ENCODE results near the gene GADL1. TPM values are rescaled to one million over a fixed set of nuclear protein-coding genes. Genes with fewer than 3 reads are reported as not detected.

The GADL1 gene, protein sequence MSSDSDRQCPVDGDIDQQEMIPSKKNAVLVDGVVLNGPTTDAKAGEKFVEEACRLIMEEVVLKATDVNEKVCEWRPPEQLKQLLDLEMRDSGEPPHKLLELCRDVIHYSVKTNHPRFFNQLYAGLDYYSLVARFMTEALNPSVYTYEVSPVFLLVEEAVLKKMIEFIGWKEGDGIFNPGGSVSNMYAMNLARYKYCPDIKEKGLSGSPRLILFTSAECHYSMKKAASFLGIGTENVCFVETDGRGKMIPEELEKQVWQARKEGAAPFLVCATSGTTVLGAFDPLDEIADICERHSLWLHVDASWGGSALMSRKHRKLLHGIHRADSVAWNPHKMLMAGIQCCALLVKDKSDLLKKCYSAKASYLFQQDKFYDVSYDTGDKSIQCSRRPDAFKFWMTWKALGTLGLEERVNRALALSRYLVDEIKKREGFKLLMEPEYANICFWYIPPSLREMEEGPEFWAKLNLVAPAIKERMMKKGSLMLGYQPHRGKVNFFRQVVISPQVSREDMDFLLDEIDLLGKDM
- not detected for total RNA-seq

DNA sequence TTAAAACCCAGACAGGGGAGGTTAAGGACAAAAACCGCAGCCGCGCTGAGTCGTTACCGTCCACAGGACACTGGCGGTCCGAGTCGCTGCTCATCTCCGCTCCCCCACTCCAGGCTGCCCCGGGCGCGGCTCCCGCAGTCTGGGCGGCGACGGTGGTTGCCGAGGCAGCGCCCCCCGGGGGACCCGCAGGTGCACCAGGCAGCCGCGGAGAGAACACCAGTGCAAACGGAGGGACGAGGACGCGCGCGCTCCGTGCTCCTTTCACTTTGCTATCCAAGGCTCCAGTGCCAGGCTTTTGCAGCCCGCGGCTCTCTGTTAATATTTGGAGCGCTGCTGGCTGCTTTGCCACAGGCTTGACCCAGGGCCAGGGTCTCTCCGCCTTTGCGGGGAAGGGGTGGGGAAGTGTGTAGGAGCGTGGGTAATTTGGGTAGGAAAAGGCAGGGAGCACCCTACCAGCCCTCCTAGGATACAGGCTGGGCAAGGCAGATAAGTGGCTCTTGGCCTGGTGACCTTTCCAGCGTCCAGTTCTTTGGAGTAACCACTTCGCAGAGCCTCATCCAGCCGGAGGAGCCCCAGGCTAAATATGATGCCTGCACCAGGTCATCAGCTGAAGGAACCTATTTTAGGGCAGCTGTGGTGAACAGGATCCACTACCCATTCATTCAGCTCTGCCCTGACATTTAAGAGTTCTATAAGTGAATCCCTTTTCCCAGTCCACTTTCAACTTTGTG, at the start of gene GADL1:
GADL1 (minus strand) TSS at position 141 of the 731 bp plus-strand sequence; CDS start at position 94, 47 bp downstream.
- no peak within 1 kb of the TSS for H3K27ac Mint-ChIP-seq
- H3K36me3 Mint-ChIP-seq, result peaks cover 0 to 4% of the 10 kb centered on the region in 2 donors
- no peaks in the 10 kb centered on the region for H3K9me3 Mint-ChIP-seq
- DNase-seq (ENCODE audit: low spot score in 2 of 2), result peak in 1 of 2 donors; percentile 41
- ATAC-seq, result peak; percentile 39 to 64

DNA sequence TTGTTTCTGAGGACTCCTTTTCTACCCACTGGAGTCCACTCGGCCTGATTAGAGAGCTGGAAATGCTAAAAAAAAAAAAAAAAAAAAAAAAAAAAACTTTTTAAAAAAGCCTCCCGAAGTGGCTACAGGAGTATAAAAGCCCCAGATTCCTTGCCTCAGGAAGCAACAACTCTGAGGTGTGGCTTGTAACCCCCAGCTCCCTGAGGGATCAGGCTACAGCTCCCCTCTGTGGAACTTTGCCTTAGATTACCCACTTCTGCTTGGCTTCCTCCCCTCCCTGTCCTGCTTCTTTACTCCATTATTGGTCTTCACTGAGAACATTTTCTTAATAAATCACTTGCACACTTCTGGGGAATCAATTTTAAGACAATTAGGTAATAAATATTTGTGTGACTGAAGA, 49.7 kb upstream of the GADL1 start:
- Mint-ChIP-seq H3K27ac (no peak overlapping the region), H3K9me3 (peaks cover 5 to 14% of the 10 kb centered on the region in 2 donors), H3K36me3 (peaks cover 5 to 6% of the 10 kb centered on the region in 2 donors)
- ATAC-seq (no peak), DNase-seq (ENCODE audit: low spot score in 2 of 2) (no peak)

DNA sequence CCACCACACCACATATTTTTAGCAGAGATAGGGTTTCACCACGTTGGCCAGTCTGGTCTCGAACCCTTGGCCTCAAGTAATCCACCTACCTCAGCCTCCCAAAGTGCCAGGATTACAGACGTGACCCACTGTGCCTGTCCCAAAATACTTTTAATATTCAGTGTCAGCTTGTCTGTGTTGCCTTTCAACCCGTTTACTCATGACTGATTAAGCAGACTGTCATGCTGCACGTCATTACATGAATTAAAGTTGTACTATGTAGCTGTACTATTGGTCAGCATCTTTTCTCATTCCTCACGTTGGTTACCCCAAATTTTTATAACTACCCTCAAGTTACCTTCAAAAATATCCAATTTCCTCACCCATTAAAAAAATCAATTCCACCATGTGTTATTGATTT, 48.7 kb upstream of the GADL1 start:
- Mint-ChIP-seq H3K27ac (no peak overlapping the region), H3K36me3 (peaks cover 6 to 11% of the 10 kb centered on the region in 2 donors), H3K9me3 (peaks cover 5 to 20% of the 10 kb centered on the region in 2 donors)
- ATAC-seq, result no peak
- DNase-seq (ENCODE audit: low spot score in 2 of 2), result no peak

DNA sequence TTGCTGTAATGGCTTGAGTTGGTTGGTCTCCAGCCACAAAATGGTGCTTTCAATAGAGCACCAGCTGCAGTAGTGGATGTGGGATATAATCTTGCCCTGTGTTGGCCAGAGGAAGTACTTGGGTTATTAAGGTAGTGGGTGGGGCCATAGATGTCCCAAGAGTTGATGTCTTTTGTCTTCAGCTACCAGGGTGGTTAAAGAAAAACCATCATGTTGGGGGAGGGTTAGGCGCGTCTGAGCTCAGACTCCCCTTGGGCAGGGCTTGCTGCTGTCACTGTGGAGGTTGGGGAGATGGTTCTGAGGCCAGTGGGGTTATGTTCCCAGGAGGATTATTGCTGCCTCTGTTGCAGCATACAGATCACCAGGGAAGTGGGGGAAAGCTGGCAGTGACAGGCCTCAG, 46.9 kb upstream of the GADL1 start:
- peak in 1 of 2 donors; percentile 32 for ATAC-seq

DNA sequence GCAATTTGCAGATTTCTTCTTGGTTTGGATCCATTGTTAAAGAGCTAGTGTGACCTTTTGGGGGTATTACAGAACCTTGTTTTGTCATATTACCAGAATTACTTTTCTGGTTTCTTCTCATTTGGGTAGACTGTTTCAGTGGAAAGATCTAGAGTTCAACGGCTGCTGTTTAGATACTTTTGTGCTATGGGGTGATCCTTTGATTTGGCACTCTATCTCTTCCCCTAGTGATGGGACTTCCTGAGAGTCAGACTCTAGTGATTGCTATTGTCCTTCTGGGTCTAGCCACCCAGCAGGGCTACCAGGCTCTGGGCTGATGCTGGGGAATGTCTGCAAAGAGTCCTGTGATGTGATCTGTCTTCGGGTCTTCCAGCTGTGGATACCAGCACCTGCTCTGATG, 46.3 kb upstream of the GADL1 start:
- Mint-ChIP-seq H3K9me3 (peaks cover 0 to 13% of the 10 kb centered on the region in 2 donors), H3K27ac (peak overlapping the region in 1 of 2 donors; percentile 8), H3K36me3 (peaks cover 6 to 11% of the 10 kb centered on the region in 2 donors)
- peak; percentile 47 to 89 for ATAC-seq
- DNase-seq (ENCODE audit: low spot score in 2 of 2), result peak in 1 of 2 donors; percentile 4

More for the DNA sequence above, 46.9 kb upstream of the GADL1 start:
- Mint-ChIP-seq H3K9me3 (peaks cover 0 to 14% of the 10 kb centered on the region in 2 donors), H3K27ac (peak overlapping the region in 1 of 2 donors; percentile 17), H3K36me3 (peaks cover 6 to 11% of the 10 kb centered on the region in 2 donors)
- DNase-seq (ENCODE audit: low spot score in 2 of 2), result no peak

DNA sequence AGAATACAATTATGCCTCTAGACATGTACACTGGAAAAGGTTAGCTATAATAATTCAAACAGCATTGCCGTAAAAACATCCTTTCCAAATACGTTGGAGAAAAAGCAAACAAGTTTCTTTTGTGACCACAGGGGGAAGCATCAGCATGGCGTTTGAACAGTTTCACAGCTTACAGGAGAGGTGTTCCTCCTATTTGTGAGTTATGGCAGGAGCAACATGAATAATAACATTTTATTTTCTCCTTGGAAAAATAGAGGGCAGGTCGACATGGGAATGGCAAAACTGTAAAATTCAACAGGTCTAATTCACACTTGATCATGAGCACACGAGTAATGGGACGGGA, 39.7 kb upstream of the GADL1 start:
- H3K27ac Mint-ChIP-seq, result peak overlapping the region in 1 of 2 donors; percentile 5
- H3K36me3 Mint-ChIP-seq, result peaks cover 0 to 6% of the 10 kb centered on the region in 2 donors
- DNase-seq (ENCODE audit: low spot score in 2 of 2) (no peak), ATAC-seq (no peak)
- peaks cover 0 to 8% of the 10 kb centered on the region in 2 donors for H3K9me3 Mint-ChIP-seq

DNA sequence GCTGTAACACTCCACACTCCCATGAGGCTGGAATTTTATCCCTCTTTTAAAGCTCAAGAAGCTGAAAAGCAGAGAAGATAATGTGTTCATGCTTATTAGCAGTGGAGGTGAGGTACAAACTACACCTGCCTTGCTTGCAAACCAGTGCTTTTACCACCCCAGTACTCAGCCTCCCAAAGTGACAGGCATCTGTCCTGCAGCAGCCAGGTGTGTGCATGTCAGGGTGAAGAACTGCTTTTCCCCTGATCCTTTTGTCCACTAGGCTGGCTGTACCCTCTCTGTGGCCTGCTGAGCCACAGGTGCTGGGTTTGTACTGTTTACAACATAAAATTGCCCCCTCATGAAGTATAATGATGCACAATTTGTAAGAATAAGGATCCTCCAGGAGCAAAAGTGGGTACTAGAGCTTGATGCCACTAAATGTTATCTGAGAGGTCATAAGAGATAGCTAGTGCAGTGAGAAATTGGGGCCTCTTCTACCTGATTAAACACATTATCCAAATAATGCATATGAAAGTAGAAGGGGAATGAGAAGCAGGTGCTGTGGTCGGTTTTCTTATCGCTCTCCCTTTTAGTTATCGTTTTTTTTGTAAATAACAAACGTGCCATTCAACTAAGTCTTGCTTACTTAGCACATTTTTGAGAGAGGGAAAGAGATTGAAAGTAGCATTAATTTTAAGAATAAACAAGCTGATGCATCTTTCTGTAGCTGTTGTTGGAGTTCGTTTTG, 39.2 kb upstream of the GADL1 start:
- Mint-ChIP-seq H3K36me3 (peaks cover 0 to 4% of the 10 kb centered on the region in 2 donors), H3K9me3 (peaks cover 0 to 6% of the 10 kb centered on the region in 2 donors), H3K27ac (no peak overlapping the region)
- no peak for ATAC-seq
- DNase-seq (ENCODE audit: low spot score in 2 of 2), result no peak

DNA sequence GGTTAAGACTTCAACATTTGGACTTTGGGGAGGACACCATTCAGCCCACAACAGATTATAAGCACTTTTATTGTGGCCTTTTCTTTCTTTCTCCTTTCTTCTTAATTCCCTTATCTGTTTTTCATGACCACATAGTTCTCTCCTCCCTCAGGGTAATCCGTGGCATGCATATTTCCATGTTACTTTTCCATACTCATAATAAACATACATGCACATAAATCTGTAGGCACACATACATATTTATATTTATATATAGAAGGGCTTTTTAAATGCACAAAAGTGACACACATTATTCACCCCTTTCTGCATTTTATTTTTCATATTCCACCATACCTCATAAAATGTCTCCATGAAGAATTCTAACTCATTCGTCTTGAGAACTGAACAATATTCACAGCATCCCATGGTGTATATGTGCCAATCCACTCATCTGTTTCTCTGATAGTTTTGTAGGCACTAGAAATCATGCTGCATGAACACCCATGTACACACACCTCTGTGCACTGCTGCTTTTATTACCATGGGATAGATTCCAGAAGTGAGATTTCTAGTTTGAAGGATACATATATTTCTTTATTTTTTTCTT, 38.1 kb upstream of the GADL1 start:
- ATAC-seq, result no peak
- Mint-ChIP-seq H3K9me3 (no peaks in the 10 kb centered on the region), H3K27ac (no peak overlapping the region), H3K36me3 (no peaks in the 10 kb centered on the region)
- no peak for DNase-seq (ENCODE audit: low spot score in 2 of 2)

DNA sequence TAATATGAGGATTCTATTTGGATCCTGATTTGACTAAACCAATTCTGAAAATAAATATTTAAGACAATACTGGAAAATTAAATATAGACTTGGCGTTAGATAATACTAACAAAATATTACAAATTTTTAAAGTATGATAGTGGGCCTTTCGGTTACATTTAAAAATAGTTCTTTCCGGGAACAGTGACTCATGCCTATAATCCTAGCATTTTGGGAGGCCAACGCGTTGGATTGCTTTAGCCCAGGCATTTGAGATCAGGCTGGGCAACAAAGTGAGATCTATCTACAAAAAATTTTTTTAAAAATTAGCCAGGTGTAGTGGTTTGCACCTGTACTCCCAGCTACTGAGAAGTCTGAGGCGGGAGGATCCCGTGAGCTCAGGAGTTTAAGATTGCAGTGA, 30.3 kb upstream of the GADL1 start:
- DNase-seq (ENCODE audit: low spot score in 2 of 2) (no peak), ATAC-seq (no peak)
- no peaks in the 10 kb centered on the region for H3K36me3 Mint-ChIP-seq

DNA sequence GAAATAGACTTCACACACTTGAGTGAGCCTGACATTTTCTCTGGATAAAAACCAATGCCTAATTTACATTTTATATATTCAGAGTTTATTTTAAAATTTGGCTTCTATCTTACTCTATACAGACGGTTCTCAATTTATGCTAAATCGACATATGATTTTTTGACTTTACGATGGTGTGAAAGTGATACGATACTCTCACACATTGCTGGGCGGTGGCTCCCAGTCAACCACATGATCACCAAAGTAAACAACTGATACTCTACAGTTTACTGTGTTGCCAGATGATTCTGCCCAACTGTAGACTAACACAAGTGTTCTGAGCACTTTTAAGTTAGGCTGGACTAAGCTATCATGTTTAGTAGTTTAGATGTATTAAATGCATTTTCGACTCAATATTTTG, 25.1 kb upstream of the GADL1 start:
- DNase-seq (ENCODE audit: low spot score in 2 of 2) (no peak), ATAC-seq (no peak)
- Mint-ChIP-seq H3K36me3 (no peaks in the 10 kb centered on the region), H3K27ac (no peak overlapping the region), H3K9me3 (peaks cover 4% of the 10 kb centered on the region in 2 donors)

More for the DNA sequence above, 30.3 kb upstream of the GADL1 start:
- Mint-ChIP-seq H3K27ac (no peak overlapping the region), H3K9me3 (peaks cover 0 to 3% of the 10 kb centered on the region in 2 donors)

DNA sequence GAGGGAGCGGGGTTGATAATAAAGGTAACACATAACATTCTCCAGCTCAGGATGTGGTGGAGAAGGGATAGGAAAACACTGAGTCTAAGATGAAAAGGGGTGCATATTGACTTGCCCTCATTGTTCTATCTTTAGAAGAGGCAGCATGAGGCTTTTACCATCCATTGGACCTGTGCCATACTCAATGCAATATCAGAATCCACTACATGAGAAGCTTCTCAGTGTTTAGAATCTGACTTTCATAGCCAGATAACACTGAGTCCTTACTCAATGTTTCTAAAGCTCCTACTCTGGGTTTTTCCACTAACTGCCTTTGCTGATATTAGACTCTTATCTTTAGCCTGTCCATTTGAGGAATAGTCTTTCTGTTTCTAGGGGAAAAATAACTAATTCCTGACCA, 24.3 kb upstream of the GADL1 start:
- no peak for DNase-seq (ENCODE audit: low spot score in 2 of 2)
- ATAC-seq, result no peak
- no peak overlapping the region for H3K27ac Mint-ChIP-seq
- no peaks in the 10 kb centered on the region for H3K36me3 Mint-ChIP-seq
- H3K9me3 Mint-ChIP-seq, result peaks cover 4% of the 10 kb centered on the region in 2 donors

DNA sequence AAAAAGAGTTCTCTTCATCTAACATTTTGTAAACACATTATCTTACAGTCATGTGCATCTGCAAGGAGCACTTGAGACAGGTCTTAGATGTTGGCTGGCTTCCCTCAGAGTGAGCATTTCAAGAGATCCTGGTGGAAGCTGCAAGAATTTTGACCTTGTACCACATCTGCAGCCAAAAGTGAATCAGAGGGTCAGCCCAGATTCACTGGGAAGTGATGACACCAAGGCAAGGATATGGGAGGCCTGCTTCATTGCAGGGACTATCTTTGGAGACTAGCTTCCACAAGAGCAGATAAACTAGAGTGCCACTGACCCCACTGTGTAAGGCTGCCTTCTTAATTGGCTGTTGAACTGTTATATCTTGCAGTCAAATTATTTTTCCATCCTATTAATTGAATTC, 21.3 kb upstream of the GADL1 start:
- ATAC-seq (no peak), DNase-seq (ENCODE audit: low spot score in 2 of 2) (no peak)
- Mint-ChIP-seq H3K27ac (no peak overlapping the region), H3K9me3 (peaks cover 4% of the 10 kb centered on the region in 2 donors), H3K36me3 (no peaks in the 10 kb centered on the region)

DNA sequence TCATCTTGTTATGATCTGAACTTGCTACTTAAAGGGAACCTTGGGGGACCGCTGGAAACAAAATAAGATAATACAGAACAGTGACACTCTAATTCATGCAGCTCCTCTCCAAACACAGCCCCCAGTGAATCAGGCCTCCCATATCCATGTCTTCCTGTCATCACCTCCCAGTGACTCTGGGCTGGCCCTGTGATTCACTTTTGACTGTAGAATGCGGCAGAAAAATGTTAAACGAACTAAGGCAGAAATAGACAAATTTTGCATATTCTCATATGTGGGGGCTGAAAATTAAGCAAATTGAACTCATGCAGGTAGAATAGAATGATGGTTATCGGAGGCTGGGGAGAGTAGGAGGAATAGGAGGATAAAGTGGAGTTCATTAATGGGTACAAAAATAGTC, 20.2 kb upstream of the GADL1 start:
- Mint-ChIP-seq H3K36me3 (no peaks in the 10 kb centered on the region), H3K27ac (no peak overlapping the region), H3K9me3 (peaks cover under 1 to 4% of the 10 kb centered on the region in 2 donors)
- ATAC-seq (no peak), DNase-seq (ENCODE audit: low spot score in 2 of 2) (no peak)

DNA sequence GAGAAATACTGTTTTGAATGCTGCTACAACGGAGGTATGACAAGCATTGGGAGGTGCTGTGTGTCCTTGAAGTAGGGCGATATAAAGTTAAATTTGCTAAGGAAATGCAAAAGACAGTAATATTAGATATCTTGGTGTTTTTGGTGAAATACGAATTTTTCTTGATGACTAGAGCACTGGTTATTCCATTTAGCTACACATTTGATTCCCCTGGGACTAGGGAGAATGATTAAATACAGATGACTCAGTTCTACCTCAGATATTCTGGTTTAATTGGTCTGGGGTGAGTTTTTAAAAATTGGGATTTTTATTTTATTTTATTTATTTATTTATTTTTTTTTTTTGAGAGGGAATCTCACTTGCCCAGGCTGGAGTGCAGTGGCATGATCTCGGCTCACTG, 18.7 kb upstream of the GADL1 start:
- ATAC-seq, result no peak
- Mint-ChIP-seq H3K9me3 (no peaks in the 10 kb centered on the region), H3K27ac (no peak overlapping the region), H3K36me3 (no peaks in the 10 kb centered on the region)
- no peak for DNase-seq (ENCODE audit: low spot score in 2 of 2)

DNA sequence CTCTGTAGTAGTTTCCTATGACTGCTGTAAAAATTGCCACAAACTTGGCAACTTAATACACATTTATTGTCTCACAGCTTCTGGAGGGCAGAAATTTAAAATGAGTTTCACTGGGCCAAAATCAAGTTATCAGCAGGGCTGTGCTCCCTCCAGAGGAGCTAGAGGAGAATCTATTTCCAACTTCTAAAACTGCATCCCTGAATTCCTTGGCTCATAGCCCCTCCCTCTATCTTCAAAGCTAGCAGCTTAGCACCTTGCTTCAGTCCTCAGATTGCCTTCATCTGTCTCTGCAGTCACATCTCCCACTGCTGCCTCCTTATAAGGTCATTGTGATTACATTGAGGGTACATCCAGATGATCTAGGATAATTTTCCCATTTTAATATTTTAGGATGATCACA, 17.8 kb upstream of the GADL1 start:
- no peak for ATAC-seq
- no peak for DNase-seq (ENCODE audit: low spot score in 2 of 2)
- no peaks in the 10 kb centered on the region for H3K9me3 Mint-ChIP-seq
- H3K27ac Mint-ChIP-seq, result no peak overlapping the region
- no peaks in the 10 kb centered on the region for H3K36me3 Mint-ChIP-seq

DNA sequence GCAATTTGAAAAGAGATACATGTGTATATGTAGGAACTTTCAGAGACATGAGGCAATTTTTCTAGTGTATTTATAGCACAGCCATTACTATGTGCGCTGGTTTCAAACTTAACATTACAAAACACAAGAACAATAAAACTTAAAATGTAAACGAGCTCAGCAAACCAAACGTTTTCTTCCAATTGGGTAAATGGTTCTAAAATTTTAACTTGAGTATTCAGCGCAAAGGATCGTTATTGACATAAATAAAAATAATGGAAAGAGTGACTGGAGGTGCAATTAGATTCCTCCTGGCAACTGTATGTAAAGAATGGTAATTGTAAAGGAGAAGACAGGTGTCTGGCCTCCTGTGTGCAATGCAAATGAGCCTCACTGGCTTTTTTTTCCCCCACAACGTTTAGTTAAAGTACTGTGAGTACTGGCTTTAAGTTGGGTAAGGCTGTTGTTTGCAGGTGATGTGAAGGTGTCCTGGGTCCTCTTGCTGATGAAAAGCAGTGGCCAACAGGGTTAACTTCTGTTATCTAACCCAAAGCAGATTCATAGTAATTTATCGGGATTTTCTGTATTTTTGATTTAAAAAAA, 14.1 kb upstream of the GADL1 start:
- H3K9me3 Mint-ChIP-seq, result peaks cover 5 to 6% of the 10 kb centered on the region in 2 donors
- DNase-seq (ENCODE audit: low spot score in 2 of 2) (no peak), ATAC-seq (no peak)
- H3K36me3 Mint-ChIP-seq, result no peaks in the 10 kb centered on the region
- no peak overlapping the region for H3K27ac Mint-ChIP-seq

Data from activated naive CD4-positive, alpha-beta T cell treated with anti-CD3 and anti-CD28 coated beads, Interleukin-2, amount 50 U/mL, for 72 hours (primary cell).